Keratinocyte (primary cell): ENCODE results near the gene KRTAP12-3. TPM values are rescaled to one million over a fixed set of nuclear protein-coding genes. Genes with fewer than 3 reads are reported as not detected.

Experiments
- DNase-seq: peaks from one replicate; pipeline ENCODE4 v3.0.0-alpha.2; 2011; ENCODE audit warnings: low read depth, missing footprints, low spot score
- FAIRE-seq: peaks from 2 replicates; lab custom pipeline; 2011; peaks lifted over from hg19 to GRCh38; lab: Jason Lieb, UNC
- H2AFZ ChIP-seq: 2 replicates; pipeline ENCODE4 v1.6.0; 2012; ENCODE audit warnings: low read length, control low read depth, inconsistent platforms; ENCODE audit not compliant: control insufficient read depth
- H3K27ac ChIP-seq: 2 replicates; pipeline ENCODE4 v1.5.1; 2011; ENCODE audit warnings: low read length; ENCODE audit not compliant: control insufficient read depth, insufficient read depth
- H3K27me3 ChIP-seq: 3 replicates; pipeline ENCODE4 v1.6.0; 2011; ENCODE audit warnings: low read length; ENCODE audit not compliant: control insufficient read depth, insufficient read depth; ENCODE audit errors: extremely low read depth
- H3K36me3 ChIP-seq, 2 experiments: 2 replicates in 1 of 2; 3 replicates in 1 of 2; pipeline ENCODE4 v1.5.1; 2011; ENCODE audit warnings: low read length in 2 of 2, mild to moderate bottlenecking in 1 of 2; ENCODE audit not compliant: control insufficient read depth in 2 of 2, insufficient read depth in 2 of 2; ENCODE audit errors: extremely low read depth in 1 of 2
- H3K4me1 ChIP-seq: 3 replicates; pipeline ENCODE4 v1.5.1; 2011; ENCODE audit warnings: low read length; ENCODE audit not compliant: control insufficient read depth, insufficient read depth; ENCODE audit errors: extremely low read depth
- H3K4me2 ChIP-seq: 3 replicates; pipeline ENCODE4 v1.6.0; 2011; ENCODE audit warnings: low read depth, low read length; ENCODE audit not compliant: control insufficient read depth, insufficient read depth; ENCODE audit errors: extremely low read depth
- H3K4me3 ChIP-seq, 3 experiments: fragments of 200-600 bp in 1 of 3; sonication (generic) in 1 of 3; 2 replicates in 2 of 3; 3 replicates in 1 of 3; pipeline ENCODE4 v1.5.1; 2011 to 2016; ENCODE audit warnings: low read length in 3 of 3, mild to moderate bottlenecking in 3 of 3, control low read depth in 2 of 3, inconsistent platforms in 1 of 3, low read depth in 1 of 3, mixed read lengths in 1 of 3, mixed run types in 1 of 3, moderate library complexity in 1 of 3; ENCODE audit not compliant: control insufficient read depth in 2 of 3, insufficient read depth in 2 of 3; ENCODE audit errors: extremely low read depth in 1 of 3
- H3K79me2 ChIP-seq: 2 replicates; pipeline ENCODE4 v1.6.0; 2012; ENCODE audit warnings: low read length; ENCODE audit not compliant: control insufficient read depth, insufficient read depth
- H3K9ac ChIP-seq: 3 replicates; pipeline ENCODE4 v1.6.0; 2011; ENCODE audit warnings: low read length; ENCODE audit not compliant: control insufficient read depth, insufficient read depth; ENCODE audit errors: extremely low read depth
- H3K9me1 ChIP-seq: 3 replicates; pipeline ENCODE4 v1.6.0; 2011; ENCODE audit warnings: low read length; ENCODE audit not compliant: control insufficient read depth, insufficient read depth; ENCODE audit errors: extremely low read depth
- H3K9me3 ChIP-seq: 2 replicates; pipeline ENCODE4 v1.5.1; 2012; ENCODE audit warnings: low read depth, low read length; ENCODE audit not compliant: control insufficient read depth
- H4K20me1 ChIP-seq: 3 replicates; pipeline ENCODE4 v1.6.0; 2011; ENCODE audit warnings: low read length; ENCODE audit not compliant: control insufficient read depth, insufficient read depth; ENCODE audit errors: extremely low read depth
- EZH2 ChIP-seq: IDR thresholded peaks from one replicate; pipeline ENCODE4 v1.6.1; 2012; ENCODE audit warnings: inconsistent platforms, mild to moderate bottlenecking, low read length, moderate library complexity
- dilution Hi-C: fragments of 300-500 bp; cut with MboI; formaldehyde crosslinking; loops from one replicate; pipeline ENCODE4 v1.7.0; 2020; ENCODE audit warnings: low sequenced_read_pairs; ENCODE audit not compliant: extremely low pct_ligation_motif_present
- polyA plus RNA-seq, 5 experiments: library from polyadenylated mRNA; depleted of rRNA in 3 of 5; stranded (reverse) in 3 of 5; stranded (forward) in 1 of 5; unstranded in 1 of 5; fragments of >200 nt; gene quantifications; 1 replicate in 1 of 5; 2 replicates in 3 of 5; 3 replicates in 1 of 5; pipeline versions ENCODE4 v1.2.1 to v1.2.3, GENCODE V29; 2011 to 2012; ENCODE audit warnings: missing spikeins in 2 of 5, low read depth in 1 of 5, low replicate concordance in 1 of 5
- TF ChIP-seq, protein P1 (sequence below), 3 experiments: IDR thresholded peaks in 1 of 3; conservative IDR thresholded peaks in 1 of 3; optimal IDR thresholded peaks in 1 of 3; 2 replicates in 2 of 3; 3 replicates in 1 of 3; pipeline versions ENCODE3 to v1.5.1; 2011; ENCODE audit warnings: low read length in 3 of 3, mild to moderate bottlenecking in 3 of 3, moderate library complexity in 2 of 3, control low read depth in 1 of 3, inconsistent platforms in 1 of 3; ENCODE audit not compliant: insufficient read depth in 2 of 3; ENCODE audit errors: extremely low read depth in 1 of 3

The KRTAP12-3 gene
- polyA plus RNA-seq, 1 donor (not counting 4 experiments of a cell fraction or from before 2014, with no cell fraction given) = not detected

- Histone ChIP-seq H3K9me3 (no peaks in the 10 kb centered on the region), H3K27ac (no peak within 1 kb of the TSS), H3K4me1 (no peaks in the 10 kb centered on the region), H3K27me3 (peaks cover 6% of the 10 kb centered on the region), H4K20me1 (no peaks in the 10 kb centered on the region), H3K9me1 (no peaks in the 10 kb centered on the region), H3K4me2 (no peak within 1 kb of the TSS), H3K79me2 (no peaks in the 10 kb centered on the region), H3K9ac (no peak within 1 kb of the TSS), H2AFZ (no peak within 1 kb of the TSS), H3K36me3 (no peaks in the 10 kb centered on the region), H3K4me3 (no peak within 1 kb of the TSS)
- no peak for FAIRE-seq
- TF ChIP-seq, protein P1, sequence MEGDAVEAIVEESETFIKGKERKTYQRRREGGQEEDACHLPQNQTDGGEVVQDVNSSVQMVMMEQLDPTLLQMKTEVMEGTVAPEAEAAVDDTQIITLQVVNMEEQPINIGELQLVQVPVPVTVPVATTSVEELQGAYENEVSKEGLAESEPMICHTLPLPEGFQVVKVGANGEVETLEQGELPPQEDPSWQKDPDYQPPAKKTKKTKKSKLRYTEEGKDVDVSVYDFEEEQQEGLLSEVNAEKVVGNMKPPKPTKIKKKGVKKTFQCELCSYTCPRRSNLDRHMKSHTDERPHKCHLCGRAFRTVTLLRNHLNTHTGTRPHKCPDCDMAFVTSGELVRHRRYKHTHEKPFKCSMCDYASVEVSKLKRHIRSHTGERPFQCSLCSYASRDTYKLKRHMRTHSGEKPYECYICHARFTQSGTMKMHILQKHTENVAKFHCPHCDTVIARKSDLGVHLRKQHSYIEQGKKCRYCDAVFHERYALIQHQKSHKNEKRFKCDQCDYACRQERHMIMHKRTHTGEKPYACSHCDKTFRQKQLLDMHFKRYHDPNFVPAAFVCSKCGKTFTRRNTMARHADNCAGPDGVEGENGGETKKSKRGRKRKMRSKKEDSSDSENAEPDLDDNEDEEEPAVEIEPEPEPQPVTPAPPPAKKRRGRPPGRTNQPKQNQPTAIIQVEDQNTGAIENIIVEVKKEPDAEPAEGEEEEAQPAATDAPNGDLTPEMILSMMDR (optimal IDR thresholded peaks at IDR 0.05 in 1 of 3, IDR thresholded peaks at IDR 0.05 in 1 of 3, conservative IDR thresholded peaks at IDR 0.05 in 1 of 3; ENCODE audit: extremely low read depth in 1 of 3, insufficient read depth in 2 of 3, low read length in 3 of 3) = no peak
- no peak for DNase-seq
- dilution Hi-C loops = no loop called here
Observed at GRCh38 chr21:44666401-44667320, 8.9 kb downstream of the KRTAP12-3 start, which contains the start of gene KRTAP12-2. Gene KRTAP12-2 (minus strand): TSS chr21:44666927. CDS start chr21:44666886, 41 bp downstream.

GRCh38 chr21:44667612-44668011 is 9.9 kb downstream of the KRTAP12-3 start:
- H3K9me1 ChIP-seq = no peaks in the 10 kb centered on the region
- no peaks in the 10 kb centered on the region for H3K4me1 ChIP-seq
- H3K27me3 ChIP-seq = peaks cover 6% of the 10 kb centered on the region
- FAIRE-seq (no peak), DNase-seq (no peak)
- no peaks in the 10 kb centered on the region for H3K36me3 ChIP-seq
- H3K4me2 ChIP-seq = no peak overlapping the region
- no peaks in the 10 kb centered on the region for H3K9me3 ChIP-seq
- H3K79me2 ChIP-seq = no peaks in the 10 kb centered on the region
- TF ChIP-seq, protein P1 (optimal IDR thresholded peaks at IDR 0.05 in 1 of 3, IDR thresholded peaks at IDR 0.05 in 1 of 3, conservative IDR thresholded peaks at IDR 0.05 in 1 of 3; ENCODE audit: extremely low read depth in 1 of 3, insufficient read depth in 2 of 3, low read length in 3 of 3) = no peak
- TF ChIP-seq EZH2 = no peak
- no peaks in the 10 kb centered on the region for H4K20me1 ChIP-seq
- H3K4me3 ChIP-seq = no peak overlapping the region
- no peak overlapping the region for H3K27ac ChIP-seq
- H2AFZ ChIP-seq = no peak overlapping the region
- dilution Hi-C loops = no loop called here
- no peak overlapping the region for H3K9ac ChIP-seq
